Mesothelial cell of epicardium (in vitro differentiated cells): ENCODE measurements around the gene HSD17B14. TPM values are rescaled to one million over a fixed set of nuclear protein-coding genes. Genes with fewer than 3 reads are reported as not detected.
"Not testable (repeated sequence)": the region's sequence is repeated elsewhere in the genome, so short reads cannot be mapped to it uniquely, and the experiment has no call there.

Source experiments
- DNase-seq, 2 experiments: peaks; one replicate each; pipeline ENCODE4 v3.0.0; 2021; ENCODE audit warnings: low spot score in 2 of 2; ENCODE audit not compliant: unreplicated experiment in 2 of 2
- H3K27ac Mint-ChIP-seq: 2 replicates; pipeline ENCODE4 v1.8.0; 2021; ENCODE audit warnings: mixed read lengths
- H3K27me3 Mint-ChIP-seq: 2 replicates; pipeline ENCODE4 v1.8.0; 2021; ENCODE audit warnings: low read depth, mixed read lengths
- H3K36me3 Mint-ChIP-seq: 2 replicates; pipeline ENCODE4 v1.8.0; 2021; ENCODE audit warnings: mixed read lengths
- H3K4me1 Mint-ChIP-seq: 2 replicates; pipeline ENCODE4 v1.8.0; 2021; ENCODE audit warnings: mixed read lengths
- H3K4me3 Mint-ChIP-seq: 2 replicates; pipeline ENCODE4 v1.8.0; 2021; ENCODE audit warnings: mild to moderate bottlenecking, moderate library complexity, mixed read lengths
- H3K9me3 Mint-ChIP-seq: 2 replicates; pipeline ENCODE4 v1.8.0; 2021; ENCODE audit warnings: mixed read lengths
- CTCF ChIP-seq: fragments of 200-600 bp; sonication (generic); IDR thresholded peaks from one replicate; pipeline ENCODE4 v1.5.0; 2021; ENCODE audit warnings: antibody characterized with exemption; ENCODE audit not compliant: unreplicated experiment
- total RNA-seq: library from RNA; stranded (reverse); gene quantifications from 3 replicates; pipeline ENCODE4 v1.2.1, GENCODE V29; 2021

Gene HSD17B14
- total RNA-seq, 1 donor from 2014 or later = 27.1 TPM

GRCh38 chr19:48878196-48879024, 42.1 kb upstream of the HSD17B14 start:
- peak overlapping the region; percentile 39 for H3K27ac Mint-ChIP-seq
- peaks cover 29% of the 10 kb centered on the region for H3K4me1 Mint-ChIP-seq
- no peaks in the 10 kb centered on the region for H3K27me3 Mint-ChIP-seq
- no peak overlapping the region for H3K4me3 Mint-ChIP-seq
- DNase-seq = no peak
- no peak for TF ChIP-seq CTCF
- H3K36me3 Mint-ChIP-seq = peaks cover 29% of the 10 kb centered on the region
- H3K9me3 Mint-ChIP-seq = peaks cover 10% of the 10 kb centered on the region

GRCh38 chr19:48877855-48878195, 41.5 kb upstream of the HSD17B14 start:
- DNase-seq = no peak
- H3K9me3 Mint-ChIP-seq = peaks cover 8% of the 10 kb centered on the region
- no peaks in the 10 kb centered on the region for H3K27me3 Mint-ChIP-seq
- H3K27ac Mint-ChIP-seq = no peak overlapping the region
- H3K4me3 Mint-ChIP-seq = no peak overlapping the region
- TF ChIP-seq CTCF = no peak
- H3K36me3 Mint-ChIP-seq = peaks cover 34% of the 10 kb centered on the region
- peaks cover 35% of the 10 kb centered on the region for H3K4me1 Mint-ChIP-seq

- H3K9me3 Mint-ChIP-seq, H3K27me3 Mint-ChIP-seq, DNase-seq: not testable (repeated sequence)
- H3K27ac Mint-ChIP-seq = peak overlapping the region; percentile 82
- H3K4me1 Mint-ChIP-seq = peaks cover 38% of the 10 kb centered on the region
- peak overlapping the region; percentile 98 for H3K4me3 Mint-ChIP-seq
- peaks cover 34% of the 10 kb centered on the region for H3K36me3 Mint-ChIP-seq
Observed at GRCh38 chr19:48876043-48876981, 40.0 kb upstream of the HSD17B14 start.

GRCh38 chr19:48874303-48875135, 38.2 kb upstream of the HSD17B14 start:
- Mint-ChIP-seq H3K36me3 (peaks cover 34% of the 10 kb centered on the region), H3K4me1 (peaks cover 38% of the 10 kb centered on the region), H3K9me3 (no peaks in the 10 kb centered on the region), H3K27ac (peak overlapping the region; percentile 100), H3K27me3 (no peaks in the 10 kb centered on the region), H3K4me3 (peak overlapping the region; percentile 98)
- no peak for TF ChIP-seq CTCF
- no peak for DNase-seq

- H3K4me3 Mint-ChIP-seq = peak overlapping the region; percentile 98
- no peaks in the 10 kb centered on the region for H3K9me3 Mint-ChIP-seq
- H3K27me3 Mint-ChIP-seq = no peaks in the 10 kb centered on the region
- H3K4me1 Mint-ChIP-seq = peaks cover 41% of the 10 kb centered on the region
- H3K27ac Mint-ChIP-seq = peak overlapping the region; percentile 100
- no peak for TF ChIP-seq CTCF
- peaks cover 33% of the 10 kb centered on the region for H3K36me3 Mint-ChIP-seq
- DNase-seq = no peak
Observed at GRCh38 chr19:48873476-48874302, 37.4 kb upstream of the HSD17B14 start.
